GM19193 (cell line): ENCODE results near the gene PHF19.

ENCODE experiments used
- POLR2A ChIP-seq: IDR thresholded peaks from 4 replicates; pipeline ENCODE4 v1.6.1; 2011; ENCODE audit not compliant: insufficient read depth, insufficient read length; ENCODE audit errors: extremely low read depth

The PHF19 gene

GRCh38 chr9:120916991-120917880, 40.2 kb upstream of the PHF19 start:
- TF ChIP-seq POLR2A, result no peak

- peak; percentile 22 for TF ChIP-seq POLR2A
Measured at GRCh38 chr9:120916588-120916987, 39.6 kb upstream of the PHF19 start.

GRCh38 chr9:120915854-120916470, 39.0 kb upstream of the PHF19 start:
- no peak for TF ChIP-seq POLR2A

- no peak for TF ChIP-seq POLR2A
Measured at GRCh38 chr9:120914953-120915352, 38.0 kb upstream of the PHF19 start.

- no peak for TF ChIP-seq POLR2A
Measured at GRCh38 chr9:120914396-120914795, 37.4 kb upstream of the PHF19 start.

- TF ChIP-seq POLR2A, result peak; percentile 40
Measured at GRCh38 chr9:120913647-120914264, 36.8 kb upstream of the PHF19 start.

GRCh38 chr9:120912958-120913646, 36.1 kb upstream of the PHF19 start:
- peak; percentile 6 for TF ChIP-seq POLR2A

- TF ChIP-seq POLR2A, result peak; percentile 1
Measured at GRCh38 chr9:120911295-120911837, 34.4 kb upstream of the PHF19 start.

GRCh38 chr9:120910643-120911042, 33.7 kb upstream of the PHF19 start:
- no peak for TF ChIP-seq POLR2A

GRCh38 chr9:120909904-120910303, 32.9 kb upstream of the PHF19 start:
- TF ChIP-seq POLR2A, result peak; percentile 2

- TF ChIP-seq POLR2A, result no peak
Measured at GRCh38 chr9:120905315-120906164, 28.6 kb upstream of the PHF19 start.

GRCh38 chr9:120904978-120905301, 28.0 kb upstream of the PHF19 start:
- no peak for TF ChIP-seq POLR2A

- no peak for TF ChIP-seq POLR2A
Measured at GRCh38 chr9:120904061-120904977, 27.3 kb upstream of the PHF19 start.
